Mesendoderm (in vitro differentiated cells): ENCODE data around the gene ADAMTS12.

ENCODE experiments used
- DNase-seq: peaks from one replicate; pipeline ENCODE4 v3.0.0; 2013
- H2AK5ac ChIP-seq: 2 replicates; pipeline ENCODE4 v1.6.1; 2013; ENCODE audit warnings: low read length, inconsistent platforms
- H2BK120ac ChIP-seq: 2 replicates; pipeline ENCODE4 v1.6.1; 2013; ENCODE audit warnings: low read depth, mild to moderate bottlenecking, low read length, moderate library complexity, mixed read lengths
- H2BK15ac ChIP-seq: replicated peaks from 2 replicates; pipeline ENCODE4 v1.6.1; 2013; ENCODE audit warnings: low read depth, mild to moderate bottlenecking, moderate library complexity
- H2BK5ac ChIP-seq: 2 replicates; pipeline ENCODE4 v1.6.1; 2013; ENCODE audit warnings: low read length, inconsistent platforms
- H3K18ac ChIP-seq: 2 replicates; pipeline ENCODE4 v1.6.1; 2013; ENCODE audit warnings: mild to moderate bottlenecking, low read length, mixed read lengths
- H3K23ac ChIP-seq: one replicate; pipeline ENCODE4 v1.6.1; 2013; ENCODE audit warnings: low read length
- H3K27ac ChIP-seq: 2 replicates; pipeline ENCODE4 v1.5.1; 2013; ENCODE audit warnings: low read depth, mild to moderate bottlenecking, inconsistent platforms, low read length, moderate library complexity
- H3K27me3 ChIP-seq: 2 replicates; pipeline ENCODE4 v1.6.1; 2013; ENCODE audit warnings: low read length, control low read depth, mild to moderate bottlenecking, inconsistent platforms; ENCODE audit not compliant: insufficient read depth, poor library complexity
- H3K36me3 ChIP-seq: 2 replicates; pipeline ENCODE4 v1.6.1; 2013; ENCODE audit warnings: low read length, inconsistent platforms; ENCODE audit not compliant: control insufficient read depth, insufficient read depth
- H3K4ac ChIP-seq: one replicate; pipeline ENCODE4 v1.6.1; 2013; ENCODE audit warnings: low read depth, mild to moderate bottlenecking, low read length, moderate library complexity
- H3K4me1 ChIP-seq: 2 replicates; pipeline ENCODE4 v1.6.1; 2013; ENCODE audit warnings: low read depth, low read length, inconsistent platforms; ENCODE audit not compliant: control insufficient read depth
- H3K4me2 ChIP-seq: 2 replicates; pipeline ENCODE4 v1.6.1; 2013; ENCODE audit warnings: low read length
- H3K4me3 ChIP-seq: 2 replicates; pipeline ENCODE4 v1.5.1; 2013; ENCODE audit warnings: mild to moderate bottlenecking, low read length
- H3K56ac ChIP-seq: one replicate; pipeline ENCODE4 v1.6.1; 2013; ENCODE audit warnings: low read length
- H3K79me1 ChIP-seq: 2 replicates; pipeline ENCODE4 v1.6.1; 2013; ENCODE audit warnings: low read length, inconsistent platforms
- H3K79me2 ChIP-seq: 2 replicates; pipeline ENCODE4 v1.6.1; 2013; ENCODE audit warnings: mild to moderate bottlenecking, low read length; ENCODE audit not compliant: control insufficient read depth, insufficient read depth
- H3K9ac ChIP-seq: 2 replicates; pipeline ENCODE4 v1.6.1; 2013; ENCODE audit warnings: low read length, inconsistent platforms
- H4K5ac ChIP-seq: one replicate; pipeline ENCODE4 v1.6.1; 2013; ENCODE audit warnings: low read length
- H4K8ac ChIP-seq: one replicate; pipeline ENCODE4 v1.6.1; 2013; ENCODE audit warnings: low read depth, mild to moderate bottlenecking, control low read depth, low read length, moderate library complexity
- WGBS: extraction: QIAGEN DNeasy Blood & Tissue Kit; methylation state at CpG from one replicate; pipeline ENCODE4 v1.1.7; 2013; ENCODE audit warnings: low lambda C conversion rate, missing lambda C conversion rate; ENCODE audit not compliant: insufficient coverage; ENCODE audit errors: extremely low coverage; 5-methylcytosine and 5-hydroxymethylcytosine counted together

ADAMTS12 gene

GRCh38 chr5:33769968-33770367 is 121.8 kb downstream of the ADAMTS12 start:
- Histone ChIP-seq H3K27me3 (no peaks in the 10 kb centered on the region), H3K4ac (no peak overlapping the region), H2BK5ac (no peak overlapping the region), H3K56ac (no peak overlapping the region), H4K8ac (no peak overlapping the region), H3K18ac (no peak overlapping the region), H3K9ac (no peak overlapping the region), H3K4me2 (no peak overlapping the region), H3K79me1 (no peaks in the 10 kb centered on the region), H2BK15ac (no peak overlapping the region), H3K79me2 (no peaks in the 10 kb centered on the region), H3K23ac (no peak overlapping the region), H3K27ac (no peak overlapping the region), H3K4me3 (no peak overlapping the region), H2BK120ac (no peak overlapping the region), H3K36me3 (no peaks in the 10 kb centered on the region), H2AK5ac (no peak overlapping the region), H4K5ac (no peak overlapping the region), H3K4me1 (no peaks in the 10 kb centered on the region)
- WGBS = no CpG with 5 or more reads among the region's 1 CpG
- DNase-seq = no peak

GRCh38 chr5:33769196-33769595 is 122.6 kb downstream of the ADAMTS12 start:
- no peak overlapping the region for H3K23ac ChIP-seq
- peaks cover 3% of the 10 kb centered on the region for H3K4me1 ChIP-seq
- no peak overlapping the region for H2BK15ac ChIP-seq
- H4K8ac ChIP-seq = no peak overlapping the region
- no peak for DNase-seq
- no CpG with 5 or more reads among the region's 2 CpGs for whole genome bisulfite sequencing
- H3K4me2 ChIP-seq = no peak overlapping the region
- H3K36me3 ChIP-seq = no peaks in the 10 kb centered on the region
- H3K79me2 ChIP-seq = no peaks in the 10 kb centered on the region
- no peak overlapping the region for H3K4me3 ChIP-seq
- no peaks in the 10 kb centered on the region for H3K79me1 ChIP-seq
- no peak overlapping the region for H3K56ac ChIP-seq
- H2AK5ac ChIP-seq = no peak overlapping the region
- H3K27me3 ChIP-seq = no peaks in the 10 kb centered on the region
- H3K9ac ChIP-seq = no peak overlapping the region
- no peak overlapping the region for H4K5ac ChIP-seq
- H2BK5ac ChIP-seq = no peak overlapping the region
- no peak overlapping the region for H3K18ac ChIP-seq
- H3K27ac ChIP-seq = no peak overlapping the region
- no peak overlapping the region for H3K4ac ChIP-seq
- H2BK120ac ChIP-seq = no peak overlapping the region

GRCh38 chr5:33766023-33766422 is 125.8 kb downstream of the ADAMTS12 start:
- no peak overlapping the region for H2BK15ac ChIP-seq
- no peaks in the 10 kb centered on the region for H3K79me2 ChIP-seq
- H4K8ac ChIP-seq = no peak overlapping the region
- H3K56ac ChIP-seq = no peak overlapping the region
- H3K18ac ChIP-seq = no peak overlapping the region
- H4K5ac ChIP-seq = no peak overlapping the region
- H3K79me1 ChIP-seq = no peaks in the 10 kb centered on the region
- H3K9ac ChIP-seq = no peak overlapping the region
- no peaks in the 10 kb centered on the region for H3K27me3 ChIP-seq
- H3K4me3 ChIP-seq = no peak overlapping the region
- H3K23ac ChIP-seq = no peak overlapping the region
- H3K4me1 ChIP-seq = peaks cover 5% of the 10 kb centered on the region
- no peak overlapping the region for H3K27ac ChIP-seq
- no peak overlapping the region for H2BK120ac ChIP-seq
- no peaks in the 10 kb centered on the region for H3K36me3 ChIP-seq
- WGBS = no CpG with 5 or more reads among the region's 2 CpGs
- H2AK5ac ChIP-seq = no peak overlapping the region
- H3K4me2 ChIP-seq = no peak overlapping the region
- no peak overlapping the region for H3K4ac ChIP-seq
- H2BK5ac ChIP-seq = no peak overlapping the region
- no peak for DNase-seq

GRCh38 chr5:33764786-33765185 is 127.0 kb downstream of the ADAMTS12 start:
- peaks cover 6% of the 10 kb centered on the region for H3K4me1 ChIP-seq
- H2AK5ac ChIP-seq = no peak overlapping the region
- no peak overlapping the region for H2BK15ac ChIP-seq
- H3K79me2 ChIP-seq = no peaks in the 10 kb centered on the region
- H4K8ac ChIP-seq = no peak overlapping the region
- no peak overlapping the region for H3K9ac ChIP-seq
- no peak overlapping the region for H3K18ac ChIP-seq
- H3K4ac ChIP-seq = no peak overlapping the region
- WGBS = no CpG with 5 or more reads among the region's 3 CpGs
- H3K23ac ChIP-seq = no peak overlapping the region
- H4K5ac ChIP-seq = no peak overlapping the region
- no peak overlapping the region for H2BK120ac ChIP-seq
- no peak overlapping the region for H2BK5ac ChIP-seq
- DNase-seq = no peak
- no peak overlapping the region for H3K56ac ChIP-seq
- no peaks in the 10 kb centered on the region for H3K79me1 ChIP-seq
- H3K4me2 ChIP-seq = no peak overlapping the region
- H3K27ac ChIP-seq = no peak overlapping the region
- no peaks in the 10 kb centered on the region for H3K36me3 ChIP-seq
- no peak overlapping the region for H3K4me3 ChIP-seq
- H3K27me3 ChIP-seq = no peaks in the 10 kb centered on the region

GRCh38 chr5:33763435-33763834 is 128.4 kb downstream of the ADAMTS12 start:
- Histone ChIP-seq H3K36me3 (no peaks in the 10 kb centered on the region), H3K79me1 (no peaks in the 10 kb centered on the region), H2BK15ac (no peak overlapping the region), H3K4ac (no peak overlapping the region), H3K18ac (no peak overlapping the region), H3K56ac (no peak overlapping the region), H3K4me1 (peaks cover 6% of the 10 kb centered on the region), H2AK5ac (no peak overlapping the region), H3K79me2 (no peaks in the 10 kb centered on the region), H3K27ac (no peak overlapping the region), H3K27me3 (no peaks in the 10 kb centered on the region), H3K9ac (no peak overlapping the region), H3K4me2 (no peak overlapping the region), H4K5ac (no peak overlapping the region), H4K8ac (no peak overlapping the region), H2BK120ac (no peak overlapping the region), H2BK5ac (no peak overlapping the region), H3K4me3 (no peak overlapping the region), H3K23ac (no peak overlapping the region)
- no CpG with 5 or more reads among the region's 2 CpGs for WGBS
- DNase-seq = no peak

GRCh38 chr5:33762859-33763258 is 128.9 kb downstream of the ADAMTS12 start:
- H3K4me1 ChIP-seq = peaks cover 6% of the 10 kb centered on the region

More at GRCh38 chr5:33762859-33763258, 128.9 kb downstream of the ADAMTS12 start:
- H2BK15ac ChIP-seq = no peak overlapping the region
- H3K56ac ChIP-seq = no peak overlapping the region
- no peak overlapping the region for H2AK5ac ChIP-seq
- no peak overlapping the region for H3K23ac ChIP-seq
- H2BK5ac ChIP-seq = no peak overlapping the region
- H4K5ac ChIP-seq = no peak overlapping the region
- H3K79me2 ChIP-seq = no peaks in the 10 kb centered on the region
- H3K18ac ChIP-seq = no peak overlapping the region
- H3K9ac ChIP-seq = no peak overlapping the region
- no peak overlapping the region for H2BK120ac ChIP-seq
- no peak overlapping the region for H3K27ac ChIP-seq
- no peaks in the 10 kb centered on the region for H3K36me3 ChIP-seq
- no peak overlapping the region for H4K8ac ChIP-seq
- no peak overlapping the region for H3K4me3 ChIP-seq
- WGBS = no CpG with 5 or more reads among the region's 1 CpG
- H3K4me2 ChIP-seq = no peak overlapping the region
- no peaks in the 10 kb centered on the region for H3K27me3 ChIP-seq
- no peak for DNase-seq
- H3K79me1 ChIP-seq = no peaks in the 10 kb centered on the region
- H3K4ac ChIP-seq = no peak overlapping the region
